ENCODE results near the gene ZNF678. TPM values are rescaled to one million over a fixed set of nuclear protein-coding genes. Genes with fewer than 3 reads are reported as not detected.

Gene ZNF678
- total RNA-seq, 1 donor, result 3.6 TPM

- Histone ChIP-seq H3K9me3 (ENCODE audit: low read depth, low read length) (no peaks in the 10 kb centered on the region), H2AFZ (ENCODE audit: low read length) (no peak overlapping the region), H3K4me2 (ENCODE audit: insufficient read depth, low read length) (no peak overlapping the region), H4K20me1 (ENCODE audit: insufficient read depth, low read length) (peaks cover 7% of the 10 kb centered on the region), H3K27ac (ENCODE audit: low read depth, low read length) (no peak overlapping the region), H3K4me1 (ENCODE audit: insufficient read depth, low read length) (no peaks in the 10 kb centered on the region), H3K4me3 (ENCODE audit: insufficient read depth, low read length) (no peak overlapping the region), H3K36me3 (ENCODE audit: insufficient read depth, low read length) (no peaks in the 10 kb centered on the region), H3K27me3 (ENCODE audit: insufficient read depth, low read length) (no peaks in the 10 kb centered on the region), H3K79me2 (ENCODE audit: insufficient read depth, low read length) (peaks cover 69% of the 10 kb centered on the region)
- DNase-seq (ENCODE audit: insufficient read length, low spot score, missing footprints), result no peak
- no peak for TF ChIP-seq CTCF (IDR thresholded peaks at IDR 0.05; ENCODE audit: extremely low read depth, low read depth, low read length)
Observed at GRCh38 chr1:227576189-227576588, 12.8 kb downstream of the ZNF678 start.

GRCh38 chr1:227577500-227577899 is 14.1 kb downstream of the ZNF678 start:
- no peak overlapping the region for H2AFZ ChIP-seq (ENCODE audit: low read length)
- H3K79me2 ChIP-seq (ENCODE audit: insufficient read depth, low read length), result peaks cover 69% of the 10 kb centered on the region
- H3K27me3 ChIP-seq (ENCODE audit: insufficient read depth, low read length), result no peaks in the 10 kb centered on the region
- no peak overlapping the region for H3K4me2 ChIP-seq (ENCODE audit: insufficient read depth, low read length)
- H3K9me3 ChIP-seq (ENCODE audit: low read depth, low read length), result no peaks in the 10 kb centered on the region
- H3K4me1 ChIP-seq (ENCODE audit: insufficient read depth, low read length), result no peaks in the 10 kb centered on the region
- H4K20me1 ChIP-seq (ENCODE audit: insufficient read depth, low read length), result peaks cover 7% of the 10 kb centered on the region
- no peak overlapping the region for H3K27ac ChIP-seq (ENCODE audit: low read depth, low read length)
- no peak for DNase-seq (ENCODE audit: insufficient read length, low spot score, missing footprints)
- no peak overlapping the region for H3K4me3 ChIP-seq (ENCODE audit: insufficient read depth, low read length)
- no peak for TF ChIP-seq CTCF (IDR thresholded peaks at IDR 0.05; ENCODE audit: extremely low read depth, low read depth, low read length)
- H3K36me3 ChIP-seq (ENCODE audit: insufficient read depth, low read length), result no peaks in the 10 kb centered on the region

- H3K4me1 ChIP-seq (ENCODE audit: insufficient read depth, low read length), result no peaks in the 10 kb centered on the region
- H3K36me3 ChIP-seq (ENCODE audit: insufficient read depth, low read length), result no peaks in the 10 kb centered on the region
- no peak overlapping the region for H2AFZ ChIP-seq (ENCODE audit: low read length)
- no peaks in the 10 kb centered on the region for H3K9me3 ChIP-seq (ENCODE audit: low read depth, low read length)
- no peak for TF ChIP-seq CTCF (IDR thresholded peaks at IDR 0.05; ENCODE audit: extremely low read depth, low read depth, low read length)
- DNase-seq (ENCODE audit: insufficient read length, low spot score, missing footprints), result no peak
- H3K27ac ChIP-seq (ENCODE audit: low read depth, low read length), result no peak overlapping the region
- peaks cover 7% of the 10 kb centered on the region for H4K20me1 ChIP-seq (ENCODE audit: insufficient read depth, low read length)
- no peaks in the 10 kb centered on the region for H3K27me3 ChIP-seq (ENCODE audit: insufficient read depth, low read length)
- peaks cover 35% of the 10 kb centered on the region for H3K79me2 ChIP-seq (ENCODE audit: insufficient read depth, low read length)
- no peak overlapping the region for H3K4me2 ChIP-seq (ENCODE audit: insufficient read depth, low read length)
- H3K4me3 ChIP-seq (ENCODE audit: insufficient read depth, low read length), result no peak overlapping the region
Observed at GRCh38 chr1:227583354-227583753, 20.0 kb downstream of the ZNF678 start.

GRCh38 chr1:227586733-227587132 is 23.4 kb downstream of the ZNF678 start:
- Histone ChIP-seq H3K79me2 (ENCODE audit: insufficient read depth, low read length) (peaks cover 9% of the 10 kb centered on the region), H3K36me3 (ENCODE audit: insufficient read depth, low read length) (no peaks in the 10 kb centered on the region), H3K27me3 (ENCODE audit: insufficient read depth, low read length) (no peaks in the 10 kb centered on the region), H4K20me1 (ENCODE audit: insufficient read depth, low read length) (no peaks in the 10 kb centered on the region), H3K27ac (ENCODE audit: low read depth, low read length) (no peak overlapping the region), H2AFZ (ENCODE audit: low read length) (no peak overlapping the region), H3K4me3 (ENCODE audit: insufficient read depth, low read length) (no peak overlapping the region), H3K4me2 (ENCODE audit: insufficient read depth, low read length) (no peak overlapping the region), H3K4me1 (ENCODE audit: insufficient read depth, low read length) (no peaks in the 10 kb centered on the region), H3K9me3 (ENCODE audit: low read depth, low read length) (no peaks in the 10 kb centered on the region)
- DNase-seq (ENCODE audit: insufficient read length, low spot score, missing footprints), result no peak
- no peak for TF ChIP-seq CTCF (IDR thresholded peaks at IDR 0.05; ENCODE audit: extremely low read depth, low read depth, low read length)
